NCI-H1930 (cell line): ENCODE measurements around the gene LPIN3.

Experiments
- DNase-seq, 2 experiments: peaks; one replicate each; lab custom pipeline; 2025; lab: John Stamatoyannopoulos, UW

The LPIN3 gene

GRCh38 chr20:41393705-41394066 is 53.1 kb downstream of the LPIN3 start:
- DNase-seq, result no peak

- no peak for DNase-seq
Measured at GRCh38 chr20:41394081-41394480, 53.5 kb downstream of the LPIN3 start.

GRCh38 chr20:41394931-41395666 is 54.5 kb downstream of the LPIN3 start:
- no peak for DNase-seq

GRCh38 chr20:41395667-41396664 is 55.3 kb downstream of the LPIN3 start:
- no peak for DNase-seq

- DNase-seq, result no peak
Measured at GRCh38 chr20:41398408-41398807, 57.8 kb downstream of the LPIN3 start.

- no peak for DNase-seq
Measured at GRCh38 chr20:41403604-41404003, 63.0 kb downstream of the LPIN3 start.

- DNase-seq, result no peak
Measured at GRCh38 chr20:41405436-41405835, 64.8 kb downstream of the LPIN3 start.

GRCh38 chr20:41406353-41406752 is 65.7 kb downstream of the LPIN3 start:
- DNase-seq, result no peak

GRCh38 chr20:41406896-41407444 is 66.3 kb downstream of the LPIN3 start:
- DNase-seq, result no peak

GRCh38 chr20:41407607-41408006 is 67.0 kb downstream of the LPIN3 start:
- DNase-seq, result no peak

- no peak for DNase-seq
Measured at GRCh38 chr20:41408156-41408794, 67.7 kb downstream of the LPIN3 start.

- DNase-seq, result no peak
Measured at GRCh38 chr20:41408986-41409385, 68.4 kb downstream of the LPIN3 start.
